Measurements from ENCODE around the gene CD96.

The CD96 gene

DNA sequence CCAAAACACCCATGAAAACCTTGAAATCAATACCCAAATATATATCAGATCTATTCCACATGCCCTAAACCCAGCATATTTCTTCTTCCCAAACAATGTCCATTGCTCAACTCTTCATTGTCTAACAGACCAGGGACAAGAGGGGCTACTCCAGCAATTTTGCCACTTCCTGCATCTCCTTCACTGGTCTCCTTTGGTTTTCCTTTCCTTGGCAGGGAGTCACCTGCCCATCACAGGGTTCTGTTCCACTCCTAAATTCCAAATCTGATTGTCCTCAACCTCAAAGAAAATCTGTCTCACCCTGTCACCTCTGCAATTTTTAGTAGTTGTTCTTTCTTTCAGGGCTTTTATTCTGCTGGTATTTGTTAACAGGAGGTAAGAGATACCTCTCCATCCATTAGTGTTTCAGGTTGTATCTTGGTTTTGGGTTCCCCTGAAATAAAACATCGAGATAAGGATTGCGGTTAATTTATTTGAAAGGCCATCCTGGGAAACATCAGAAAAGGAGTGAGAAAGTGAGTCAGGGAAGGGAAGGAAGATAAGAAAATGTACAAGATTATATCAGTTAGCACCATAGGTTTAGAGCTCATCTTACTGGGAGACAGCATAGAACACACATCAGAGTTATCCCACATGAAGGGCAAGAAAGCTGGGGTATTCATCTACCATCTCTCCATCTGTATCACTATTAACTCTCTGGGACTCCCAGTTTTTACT, 39.6 kb downstream of the CD96 start:
- no peak for DNase-seq (ENCODE audit: low read depth)
- TF ChIP-seq, protein P1, sequence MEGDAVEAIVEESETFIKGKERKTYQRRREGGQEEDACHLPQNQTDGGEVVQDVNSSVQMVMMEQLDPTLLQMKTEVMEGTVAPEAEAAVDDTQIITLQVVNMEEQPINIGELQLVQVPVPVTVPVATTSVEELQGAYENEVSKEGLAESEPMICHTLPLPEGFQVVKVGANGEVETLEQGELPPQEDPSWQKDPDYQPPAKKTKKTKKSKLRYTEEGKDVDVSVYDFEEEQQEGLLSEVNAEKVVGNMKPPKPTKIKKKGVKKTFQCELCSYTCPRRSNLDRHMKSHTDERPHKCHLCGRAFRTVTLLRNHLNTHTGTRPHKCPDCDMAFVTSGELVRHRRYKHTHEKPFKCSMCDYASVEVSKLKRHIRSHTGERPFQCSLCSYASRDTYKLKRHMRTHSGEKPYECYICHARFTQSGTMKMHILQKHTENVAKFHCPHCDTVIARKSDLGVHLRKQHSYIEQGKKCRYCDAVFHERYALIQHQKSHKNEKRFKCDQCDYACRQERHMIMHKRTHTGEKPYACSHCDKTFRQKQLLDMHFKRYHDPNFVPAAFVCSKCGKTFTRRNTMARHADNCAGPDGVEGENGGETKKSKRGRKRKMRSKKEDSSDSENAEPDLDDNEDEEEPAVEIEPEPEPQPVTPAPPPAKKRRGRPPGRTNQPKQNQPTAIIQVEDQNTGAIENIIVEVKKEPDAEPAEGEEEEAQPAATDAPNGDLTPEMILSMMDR (IDR thresholded peaks at IDR 0.05; ENCODE audit: insufficient read depth, low read depth, low read length, missing control alignments): no peak
- H3K4me3 ChIP-seq (ENCODE audit: low read length): no peak overlapping the region

DNA sequence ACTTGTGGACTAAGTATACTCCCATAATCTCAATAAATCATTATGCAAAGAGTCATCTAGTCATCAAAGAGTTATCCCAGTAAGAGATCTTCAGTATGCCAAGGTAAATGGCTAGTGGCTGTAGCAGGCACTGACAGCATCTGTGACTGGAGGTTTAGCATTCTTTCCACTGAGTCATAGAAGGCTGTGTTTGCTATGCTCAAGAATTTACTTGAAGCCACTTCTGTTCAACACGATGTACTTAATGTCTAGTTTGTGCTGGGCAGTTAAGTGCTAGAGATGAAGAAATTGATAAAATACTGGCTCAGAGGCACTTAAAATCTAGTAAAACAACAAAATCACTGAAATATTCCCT, 40.1 kb downstream of the CD96 start:
- no peak overlapping the region for H3K4me3 ChIP-seq (ENCODE audit: low read length)

DNA sequence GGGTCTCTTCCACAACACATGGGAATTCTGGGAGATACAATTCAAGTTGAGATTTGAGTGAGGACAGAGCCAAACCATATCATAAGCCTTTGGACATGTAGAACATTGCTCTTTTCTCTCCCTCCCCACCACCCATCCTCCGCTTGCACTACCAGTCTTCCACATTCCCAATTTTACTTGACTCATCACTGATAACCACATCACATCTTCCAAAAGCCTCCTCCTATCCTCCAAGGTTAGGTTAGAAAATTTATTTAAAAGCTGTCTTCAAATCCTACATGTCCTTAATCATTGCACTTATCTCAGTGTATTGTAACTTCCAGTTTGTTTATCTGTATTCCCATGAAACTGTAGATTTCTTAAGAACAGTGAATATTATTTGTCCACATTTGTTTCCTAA, 42.7 kb downstream of the CD96 start:
- TF ChIP-seq, protein P1 (IDR thresholded peaks at IDR 0.05; ENCODE audit: insufficient read depth, low read depth, low read length, missing control alignments): no peak
- DNase-seq (ENCODE audit: low read depth): no peak

More for the DNA sequence above, 40.1 kb downstream of the CD96 start:
- peak; percentile 89 for DNase-seq (ENCODE audit: low read depth)
- TF ChIP-seq, protein P1 (IDR thresholded peaks at IDR 0.05; ENCODE audit: insufficient read depth, low read depth, low read length, missing control alignments): no peak

DNA sequence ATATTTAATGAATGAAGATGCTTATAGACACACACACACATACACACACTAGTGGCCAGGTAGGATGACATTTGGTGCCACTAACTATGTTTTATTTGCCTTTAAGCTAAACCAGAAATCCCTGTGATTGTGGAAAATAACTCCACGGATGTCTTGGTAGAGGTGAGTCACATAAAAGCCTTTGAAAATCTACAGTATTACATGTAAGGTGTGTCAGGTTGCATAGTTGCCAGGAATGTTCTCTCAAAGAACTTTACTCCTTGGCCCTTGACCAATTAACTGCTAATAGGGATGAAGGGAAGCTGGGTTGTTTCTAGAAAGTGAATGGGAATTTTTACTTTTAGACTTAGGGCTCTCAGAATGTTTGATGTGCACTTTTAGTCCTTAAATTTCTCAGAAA, 43.2 kb downstream of the CD96 start:
- peak; percentile 87 for DNase-seq (ENCODE audit: low read depth)
- no peak overlapping the region for H3K4me3 ChIP-seq (ENCODE audit: low read length)
- TF ChIP-seq, protein P1 (IDR thresholded peaks at IDR 0.05; ENCODE audit: insufficient read depth, low read depth, low read length, missing control alignments): no peak

More for the DNA sequence above, 42.7 kb downstream of the CD96 start:
- H3K4me3 ChIP-seq (ENCODE audit: low read length): no peak overlapping the region

DNA sequence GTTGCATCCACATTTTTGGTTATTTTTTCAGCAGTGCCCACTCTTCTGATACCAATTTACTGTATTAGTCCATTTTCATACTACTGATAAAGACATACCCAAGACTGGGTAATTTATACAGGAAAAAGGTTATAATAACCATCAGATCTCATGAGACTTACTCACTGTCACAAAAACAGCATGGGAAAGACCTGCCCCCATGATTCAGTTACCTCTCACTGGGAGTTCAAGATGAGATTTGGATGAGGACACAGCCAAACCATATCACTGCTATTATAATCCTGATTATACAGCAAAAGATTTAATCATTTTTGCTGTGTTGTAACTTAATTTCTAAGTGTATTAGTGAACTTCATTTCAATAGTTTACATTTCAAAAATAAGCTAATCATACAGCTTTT, 46.5 kb downstream of the CD96 start:
- TF ChIP-seq, protein P1 (IDR thresholded peaks at IDR 0.05; ENCODE audit: insufficient read depth, low read depth, low read length, missing control alignments): no peak
- H3K4me3 ChIP-seq (ENCODE audit: low read length): no peak overlapping the region
- peak; percentile 61 for DNase-seq (ENCODE audit: low read depth)

DNA sequence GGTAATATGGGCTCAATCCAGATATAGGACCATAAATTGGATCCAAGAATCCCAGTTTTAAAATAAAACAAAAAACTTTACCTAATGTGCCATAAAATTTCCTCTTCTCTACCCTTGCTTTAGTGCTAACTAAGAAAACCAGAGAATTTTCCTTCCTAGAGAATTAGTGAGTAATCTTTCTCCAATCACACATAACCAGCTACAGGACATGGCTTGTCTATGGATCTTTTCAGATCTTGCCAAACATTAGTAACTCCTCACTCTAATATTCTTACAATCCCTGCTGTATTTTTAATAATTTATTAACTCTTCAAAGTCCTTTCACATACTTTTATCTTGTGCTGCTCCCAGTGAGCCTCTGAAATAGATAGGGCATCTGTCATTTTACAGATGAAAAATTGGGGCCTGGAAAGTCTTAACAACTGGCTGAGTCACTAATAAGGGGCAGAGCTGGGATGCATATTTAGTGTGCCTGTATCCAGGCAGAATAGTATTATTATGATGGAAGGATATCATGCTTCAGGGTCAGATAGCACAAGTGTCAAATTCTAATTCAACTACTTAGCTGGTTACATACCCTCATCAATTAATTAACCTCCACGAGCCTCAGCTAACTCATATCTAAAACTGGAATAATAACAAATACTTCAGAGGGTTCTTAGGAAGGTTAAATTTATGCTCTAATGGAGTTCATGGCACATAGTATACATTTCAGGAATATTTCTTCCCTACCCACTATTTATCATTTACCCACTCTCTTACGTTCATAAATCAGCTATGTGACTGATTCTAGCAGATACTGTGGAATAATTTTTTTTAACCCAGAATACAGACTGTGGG, 47.5 kb downstream of the CD96 start:
- TF ChIP-seq, protein P1 (IDR thresholded peaks at IDR 0.05; ENCODE audit: insufficient read depth, low read depth, low read length, missing control alignments): no peak
- no peak overlapping the region for H3K4me3 ChIP-seq (ENCODE audit: low read length)
- DNase-seq (ENCODE audit: low read depth): peak; percentile 72

All from epithelial cell of esophagus (primary cell).